PC-9 (cell line): ENCODE measurements around the gene DNAH7. TPM values are rescaled to one million over a fixed set of nuclear protein-coding genes. Genes with fewer than 3 reads are reported as not detected.
"Not testable (repeated sequence)": the region's sequence is repeated elsewhere in the genome, so short reads cannot be mapped to it uniquely, and the experiment has no call there.

ENCODE experiments used
- BruUV-seq: library from RNA; stranded (reverse); fragments of 400-500 nt; replicated peaks from 2 replicates; lab custom pipeline; 2021; lab: Mats Ljungman, UMichigan
- CTCF ChIA-PET: fragments of 300-600 bp; sonication (Branson Sonifier 250); formaldehyde crosslinking; loops from one replicate; lab custom pipeline; 2022; ENCODE audit warnings: antibody characterized with exemption; lab: Charles Lee
- POLR2A ChIA-PET: fragments of 300-600 bp; sonication (Branson Sonifier 250); formaldehyde crosslinking; loops from one replicate; lab custom pipeline; 2022; ENCODE audit warnings: antibody characterized with exemption; ENCODE audit not compliant: unreplicated experiment; lab: Charles Lee
- DNase-seq, 2 experiments: peaks; one replicate each; pipeline versions ENCODE4 v3.0.0 to v3.0.0-alpha.2; 2015 to 2022; ENCODE audit warnings: mixed read lengths in 1 of 2
- H2AFZ ChIP-seq: fragments of 200-600 bp; sonication (generic); 2 replicates; pipeline ENCODE4 v1.8.1; 2017; ENCODE audit warnings: antibody characterized with exemption
- H3F3A ChIP-seq: fragments of 200-600 bp; sonication (generic); 2 replicates; pipeline ENCODE4 v1.8.1; 2017; ENCODE audit warnings: antibody characterized with exemption, mild to moderate bottlenecking, low read depth; ENCODE audit not compliant: insufficient read depth
- H3K27ac ChIP-seq: fragments of 200-600 bp; sonication (generic); 2 replicates; pipeline ENCODE4 v1.6.1; 2016; ENCODE audit warnings: mixed run types
- H3K27me3 ChIP-seq: fragments of 200-600 bp; sonication (generic); 2 replicates; pipeline ENCODE4 v1.6.1; 2016; ENCODE audit warnings: low read depth, mixed run types; ENCODE audit not compliant: insufficient read depth
- H3K36me3 ChIP-seq: fragments of 200-600 bp; sonication (generic); 2 replicates; pipeline ENCODE4 v1.6.1; 2016; ENCODE audit warnings: low read depth, mixed run types
- H3K4me1 ChIP-seq: fragments of 200-600 bp; sonication (generic); replicated peaks from 2 replicates; pipeline ENCODE4 v1.6.1; 2016; ENCODE audit warnings: mixed run types; ENCODE audit not compliant: insufficient read depth
- H3K4me2 ChIP-seq: fragments of 200-600 bp; sonication (generic); 2 replicates; pipeline ENCODE4 v1.6.1; 2017; ENCODE audit warnings: mixed run types
- H3K4me3 ChIP-seq: fragments of 200-600 bp; sonication (generic); 2 replicates; pipeline ENCODE4 v1.6.1; 2016; ENCODE audit warnings: mixed run types
- H3K79me2 ChIP-seq: fragments of 200-600 bp; sonication (generic); 2 replicates; pipeline ENCODE4 v1.6.1; 2017; ENCODE audit warnings: low read depth, mixed run types
- H3K9me2 ChIP-seq: fragments of 200-600 bp; sonication (generic); 2 replicates; pipeline ENCODE4 v1.8.1; 2017; ENCODE audit warnings: mild to moderate bottlenecking; ENCODE audit not compliant: insufficient read depth
- H3K9me3 ChIP-seq: fragments of 200-600 bp; sonication (generic); 2 replicates; pipeline ENCODE4 v1.8.1; 2016; ENCODE audit warnings: low read depth; ENCODE audit not compliant: insufficient read depth
- H4K20me1 ChIP-seq: fragments of 200-600 bp; sonication (generic); 2 replicates; pipeline ENCODE4 v1.8.1; 2017; ENCODE audit not compliant: insufficient read depth
- EZH2 ChIP-seq: fragments of 200-600 bp; sonication (generic); IDR thresholded peaks from 2 replicates; pipeline ENCODE4 v1.8.0; 2017; ENCODE audit warnings: antibody characterized with exemption, low read depth
- intact Hi-C: fragments of 100-400 bp; cut with micrococcal nuclease; formaldehyde crosslinking; loops from one replicate; pipeline ENCODE4 v1.10.0; 2022; ENCODE audit not compliant: unreplicated experiment
- total RNA-seq: library from RNA; stranded (reverse); gene quantifications from 2 replicates; pipeline ENCODE4 v1.2.3, GENCODE V29; 2021
- TF ChIP-seq, protein P1 (sequence below): fragments of 200-600 bp; sonication (generic); conservative IDR thresholded peaks from 2 replicates; pipeline ENCODE4 v1.6.1; 2017; ENCODE audit warnings: mixed run types, antibody characterized with exemption, mild to moderate bottlenecking, moderate library complexity

Gene DNAH7
- total RNA-seq, 1 experiment from 2014 or later = 3.8 TPM

DNA sequence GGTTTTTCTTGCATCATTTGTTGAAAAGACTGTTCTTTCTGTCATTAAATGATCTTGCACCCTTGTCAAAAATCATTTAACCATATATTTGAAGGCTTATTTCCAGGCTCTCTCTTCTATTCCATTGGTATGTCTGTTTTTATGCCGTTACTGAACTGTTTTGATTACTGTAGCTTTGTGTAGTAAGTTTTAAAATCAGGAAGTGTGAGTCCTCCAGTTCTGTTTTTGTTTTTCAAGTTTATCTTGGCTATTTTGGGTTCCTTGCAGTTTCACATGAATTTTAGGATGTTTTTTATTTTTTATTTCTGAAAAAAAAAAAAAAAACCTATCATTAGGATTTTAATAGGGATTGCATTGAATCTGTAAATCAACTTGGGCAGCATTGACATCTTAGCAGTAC, 372.6 kb downstream of the DNAH7 start:
- Histone ChIP-seq H3K27me3 (no peaks in the 10 kb centered on the region), H3K9me3 (no peaks in the 10 kb centered on the region), H3K9me2 (no peaks in the 10 kb centered on the region), H3K4me1 (no peaks in the 10 kb centered on the region), H3K36me3 (no peaks in the 10 kb centered on the region), H3K27ac (no peak overlapping the region), H3K4me2 (no peak overlapping the region), H3K4me3 (no peak overlapping the region), H3F3A (no peaks in the 10 kb centered on the region), H4K20me1 (no peaks in the 10 kb centered on the region), H3K79me2 (no peaks in the 10 kb centered on the region), H2AFZ (no peak overlapping the region)
- CTCF ChIA-PET = no interaction called here
- BruUV-seq = no TSS peak
- intact Hi-C loops = no loop called here
- POLR2A ChIA-PET = no interaction called here
- DNase-seq = no peak
- TF ChIP-seq, protein P1, sequence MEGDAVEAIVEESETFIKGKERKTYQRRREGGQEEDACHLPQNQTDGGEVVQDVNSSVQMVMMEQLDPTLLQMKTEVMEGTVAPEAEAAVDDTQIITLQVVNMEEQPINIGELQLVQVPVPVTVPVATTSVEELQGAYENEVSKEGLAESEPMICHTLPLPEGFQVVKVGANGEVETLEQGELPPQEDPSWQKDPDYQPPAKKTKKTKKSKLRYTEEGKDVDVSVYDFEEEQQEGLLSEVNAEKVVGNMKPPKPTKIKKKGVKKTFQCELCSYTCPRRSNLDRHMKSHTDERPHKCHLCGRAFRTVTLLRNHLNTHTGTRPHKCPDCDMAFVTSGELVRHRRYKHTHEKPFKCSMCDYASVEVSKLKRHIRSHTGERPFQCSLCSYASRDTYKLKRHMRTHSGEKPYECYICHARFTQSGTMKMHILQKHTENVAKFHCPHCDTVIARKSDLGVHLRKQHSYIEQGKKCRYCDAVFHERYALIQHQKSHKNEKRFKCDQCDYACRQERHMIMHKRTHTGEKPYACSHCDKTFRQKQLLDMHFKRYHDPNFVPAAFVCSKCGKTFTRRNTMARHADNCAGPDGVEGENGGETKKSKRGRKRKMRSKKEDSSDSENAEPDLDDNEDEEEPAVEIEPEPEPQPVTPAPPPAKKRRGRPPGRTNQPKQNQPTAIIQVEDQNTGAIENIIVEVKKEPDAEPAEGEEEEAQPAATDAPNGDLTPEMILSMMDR = no peak
- no peak for TF ChIP-seq EZH2

- Histone ChIP-seq H3K4me1 (no peaks in the 10 kb centered on the region), H3K27me3 (no peaks in the 10 kb centered on the region), H3F3A (no peaks in the 10 kb centered on the region), H3K9me2 (no peaks in the 10 kb centered on the region), H3K9me3 (no peaks in the 10 kb centered on the region), H3K4me2 (no peak overlapping the region), H2AFZ (no peak overlapping the region), H3K36me3 (no peaks in the 10 kb centered on the region), H4K20me1 (no peaks in the 10 kb centered on the region), H3K4me3 (no peak overlapping the region), H3K27ac (no peak overlapping the region), H3K79me2 (no peaks in the 10 kb centered on the region)
- ChIA-PET POLR2A (no interaction called here), CTCF (no interaction called here)
- no peak for TF ChIP-seq EZH2
- TF ChIP-seq, protein P1 = no peak
- BruUV-seq = no TSS peak
- DNase-seq = no peak
- intact Hi-C loops = no loop called here
Measured at GRCh38 chr2:195695002-195695631, 373.5 kb downstream of the DNAH7 start.

DNA sequence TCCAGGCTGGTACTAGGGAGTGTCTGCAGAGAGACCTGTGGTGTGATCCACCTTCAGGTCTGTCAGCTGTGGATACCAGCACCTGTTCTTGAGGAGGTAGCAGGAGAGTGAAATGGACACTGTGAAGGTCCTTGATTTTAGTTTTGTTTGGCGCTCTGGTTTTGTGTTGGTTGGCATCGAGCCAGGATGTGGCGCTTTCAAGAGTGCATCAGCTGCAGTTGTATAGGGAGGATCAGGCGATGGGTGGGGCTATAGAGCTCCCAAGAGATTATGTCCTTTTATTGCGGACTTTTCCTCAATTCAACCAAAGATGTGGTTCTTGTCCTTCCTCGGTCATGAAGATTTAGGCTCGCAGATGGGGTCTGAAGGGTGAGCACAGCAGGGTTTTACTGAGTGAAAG, 374.1 kb downstream of the DNAH7 start:
- H3K36me3 ChIP-seq = no peaks in the 10 kb centered on the region
- intact Hi-C loops = no loop called here
- POLR2A ChIA-PET = no interaction called here
- CTCF ChIA-PET = no interaction called here
- TF ChIP-seq EZH2 = no peak
- TF ChIP-seq, protein P1 = no peak
- no peaks in the 10 kb centered on the region for H3F3A ChIP-seq
- H3K79me2 ChIP-seq = no peaks in the 10 kb centered on the region
- H3K4me1 ChIP-seq = no peaks in the 10 kb centered on the region
- no peak overlapping the region for H2AFZ ChIP-seq
- H3K4me2 ChIP-seq = no peak overlapping the region
- H3K4me3 ChIP-seq = no peak overlapping the region
- H3K27ac ChIP-seq = no peak overlapping the region
- BruUV-seq = no TSS peak
- no peaks in the 10 kb centered on the region for H4K20me1 ChIP-seq
- no peaks in the 10 kb centered on the region for H3K9me3 ChIP-seq
- DNase-seq = no peak
- no peaks in the 10 kb centered on the region for H3K9me2 ChIP-seq
- no peaks in the 10 kb centered on the region for H3K27me3 ChIP-seq

DNA sequence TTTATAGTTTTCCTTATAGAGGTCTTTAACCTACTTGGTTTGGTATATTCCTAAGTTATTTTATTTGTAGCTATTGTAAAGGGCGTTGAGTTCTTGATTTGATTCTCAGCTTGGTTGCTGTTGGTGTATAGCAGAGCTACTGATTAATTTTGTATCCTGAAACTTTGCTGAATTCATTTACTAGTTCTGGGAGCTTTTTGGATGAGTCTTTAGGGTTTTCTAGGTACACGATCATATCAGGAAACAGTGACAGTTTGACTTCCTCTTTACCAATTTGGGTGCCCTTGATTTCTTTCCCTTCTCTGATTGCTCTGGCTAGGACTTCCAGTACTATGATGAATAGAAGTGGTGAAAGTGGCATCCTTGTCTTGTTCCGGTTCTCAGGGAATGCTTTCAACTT, 376.1 kb downstream of the DNAH7 start:
- H3K9me3 ChIP-seq, POLR2A ChIA-PET, H3K9me2 ChIP-seq, H3K4me3 ChIP-seq, BruUV-seq, H3K36me3 ChIP-seq, H3K4me2 ChIP-seq, intact Hi-C loops, H3K27ac ChIP-seq, H3K79me2 ChIP-seq, DNase-seq, H4K20me1 ChIP-seq, H3K4me1 ChIP-seq, CTCF ChIA-PET, H3F3A ChIP-seq, H3K27me3 ChIP-seq, H2AFZ ChIP-seq: not testable (repeated sequence)
